ENCODE results near the gene GOLGA8O. TPM values are rescaled to one million over a fixed set of nuclear protein-coding genes. Genes with fewer than 3 reads are reported as not detected.
A peak's percentile ranks its signal among the peaks of the same experiment; 100 is the strongest.
"Not testable (repeated sequence)": the region's sequence is repeated elsewhere in the genome, so short reads cannot be mapped to it uniquely, and the experiment has no call there.

The GOLGA8O gene
- total RNA-seq, 4 donors from 2014 or later: 0.56 TPM; not detected in 3

- H3K4me1 ChIP-seq; intact Hi-C loops (cut with DNase I; ENCODE audit: low total_unique reads); ATAC-seq; H3K27ac ChIP-seq; H3K36me3 ChIP-seq; H3K9me3 ChIP-seq; H3K4me3 ChIP-seq; in situ Hi-C loops (cut with MboI; ENCODE audit: low sequenced_read_pairs in 4 of 4); H3K27me3 ChIP-seq: not testable (repeated sequence)
- peak in 1 of 2 donors; percentile 2 for DNase-seq
Observed at GRCh38 chr15:32426511-32426910, 28.9 kb downstream of the GOLGA8O start.

DNA sequence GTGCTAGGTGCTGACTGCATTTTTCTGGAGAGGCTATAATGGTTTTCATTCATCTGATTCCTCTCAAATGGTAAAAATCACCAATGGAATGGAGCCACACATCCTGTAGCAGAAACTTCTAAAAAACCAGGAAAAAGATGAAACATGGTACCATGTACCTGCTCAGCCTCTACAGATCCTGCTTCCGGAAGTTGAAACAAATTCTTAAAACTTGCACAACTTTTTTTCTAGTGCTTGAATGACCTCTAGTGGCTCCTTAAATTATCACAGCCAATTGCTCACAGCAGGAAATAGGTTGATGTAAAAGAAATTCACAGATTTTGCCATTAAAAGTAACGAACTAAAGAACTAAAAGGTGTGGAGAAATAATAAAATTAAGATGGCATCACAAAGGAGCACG is 47.5 kb downstream of the GOLGA8O start:
- H3K27ac ChIP-seq; ATAC-seq; intact Hi-C loops (cut with DNase I; ENCODE audit: low total_unique reads); H3K4me1 ChIP-seq; H3K4me3 ChIP-seq; H3K27me3 ChIP-seq; DNase-seq; H3K36me3 ChIP-seq; in situ Hi-C loops (cut with MboI; ENCODE audit: low sequenced_read_pairs in 4 of 4); H3K9me3 ChIP-seq: not testable (repeated sequence)
- TF ChIP-seq, protein P1, sequence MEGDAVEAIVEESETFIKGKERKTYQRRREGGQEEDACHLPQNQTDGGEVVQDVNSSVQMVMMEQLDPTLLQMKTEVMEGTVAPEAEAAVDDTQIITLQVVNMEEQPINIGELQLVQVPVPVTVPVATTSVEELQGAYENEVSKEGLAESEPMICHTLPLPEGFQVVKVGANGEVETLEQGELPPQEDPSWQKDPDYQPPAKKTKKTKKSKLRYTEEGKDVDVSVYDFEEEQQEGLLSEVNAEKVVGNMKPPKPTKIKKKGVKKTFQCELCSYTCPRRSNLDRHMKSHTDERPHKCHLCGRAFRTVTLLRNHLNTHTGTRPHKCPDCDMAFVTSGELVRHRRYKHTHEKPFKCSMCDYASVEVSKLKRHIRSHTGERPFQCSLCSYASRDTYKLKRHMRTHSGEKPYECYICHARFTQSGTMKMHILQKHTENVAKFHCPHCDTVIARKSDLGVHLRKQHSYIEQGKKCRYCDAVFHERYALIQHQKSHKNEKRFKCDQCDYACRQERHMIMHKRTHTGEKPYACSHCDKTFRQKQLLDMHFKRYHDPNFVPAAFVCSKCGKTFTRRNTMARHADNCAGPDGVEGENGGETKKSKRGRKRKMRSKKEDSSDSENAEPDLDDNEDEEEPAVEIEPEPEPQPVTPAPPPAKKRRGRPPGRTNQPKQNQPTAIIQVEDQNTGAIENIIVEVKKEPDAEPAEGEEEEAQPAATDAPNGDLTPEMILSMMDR (IDR thresholded peaks at IDR 0.05 in 4 of 5, conservative IDR thresholded peaks at IDR 0.05 in 1 of 5): peak in 2 of 5 experiments; percentile 15 to 20

- DNase-seq; H3K4me3 ChIP-seq; H3K27ac ChIP-seq; H3K9me3 ChIP-seq; H3K36me3 ChIP-seq; ATAC-seq; H3K27me3 ChIP-seq; in situ Hi-C loops (cut with MboI; ENCODE audit: low sequenced_read_pairs in 4 of 4); H3K4me1 ChIP-seq; intact Hi-C loops (cut with DNase I; ENCODE audit: low total_unique reads): not testable (repeated sequence)
Observed at GRCh38 chr15:32403192-32403591, 52.2 kb downstream of the GOLGA8O start, which contains the start of gene GOLGA8K. TSS of gene GOLGA8K (minus strand) at chr15:32403292. CDS start at chr15:32403194, 98 bp downstream.

GRCh38 chr15:32396522-32396921 is 58.9 kb downstream of the GOLGA8O start:
- H3K27me3 ChIP-seq; H3K4me1 ChIP-seq; intact Hi-C loops (cut with DNase I; ENCODE audit: low total_unique reads); in situ Hi-C loops (cut with MboI; ENCODE audit: low sequenced_read_pairs in 4 of 4); ATAC-seq; DNase-seq; H3K4me3 ChIP-seq; H3K27ac ChIP-seq; H3K9me3 ChIP-seq; H3K36me3 ChIP-seq: not testable (repeated sequence)

Other genes starting within 250 kb of the GOLGA8O start
- gene GOLGA8K, start 52.3 kb downstream of the GOLGA8O start, total RNA-seq: not detected
- 1 to 10 TPM; 1.1 to 5.0 (median 1.9) TPM for gene GOLGA8N, start 137.8 kb upstream of the GOLGA8O start, total RNA-seq
- 1 to 10 TPM in 2 of 4 donors, under 1 TPM in 2; 0.49 to 5.3 (median 2.3) TPM for gene ARHGAP11A, start 159.9 kb upstream of the GOLGA8O start, total RNA-seq
- gene SCG5, start 186.1 kb upstream of the GOLGA8O start, total RNA-seq: under 1 TPM in 1 of 4 donors, not detected in 3; 0.53 TPM